HG03457 (cell line): ENCODE measurements around the gene MBD3L2B.
A peak's percentile ranks its signal among the peaks of the same experiment; 100 is the strongest.
"Not testable (repeated sequence)": the region's sequence is repeated elsewhere in the genome, so short reads cannot be mapped to it uniquely, and the experiment has no call there.

Source experiments
- ATAC-seq: cut with Tn5 transposase; IDR thresholded peaks from one replicate; pipeline ENCODE4 v1.9.1; 2021; ENCODE audit warnings: moderate number of reproducible peaks; ENCODE audit not compliant: unreplicated experiment

The MBD3L2B gene

GRCh38 chr19:7021331-7021730 is at the start of gene MBD3L2B:
Gene MBD3L2B (minus strand): TSS chr19:7021431. CDS start chr19:7021397, 34 bp downstream.
- not testable (repeated sequence) for ATAC-seq

GRCh38 chr19:7069904-7070226 is 48.6 kb upstream of the MBD3L2B start:
- ATAC-seq, result peak; percentile 10

GRCh38 chr19:7069042-7069903 is 48.0 kb upstream of the MBD3L2B start, which contains the start of gene ZNF557:
Gene ZNF557 (plus strand): TSS chr19:7069703. CDS start chr19:7075075, 5,372 bp downstream.
- peak; percentile 61 for ATAC-seq

GRCh38 chr19:7068599-7068998 is 47.4 kb upstream of the MBD3L2B start:
- no peak for ATAC-seq

GRCh38 chr19:7067716-7068115 is 46.5 kb upstream of the MBD3L2B start:
- ATAC-seq, result no peak

GRCh38 chr19:7067122-7067521 is 45.9 kb upstream of the MBD3L2B start:
- ATAC-seq, result not testable (repeated sequence)

- ATAC-seq, result no peak
Measured at GRCh38 chr19:7063764-7064418, 42.7 kb upstream of the MBD3L2B start.

- no peak for ATAC-seq
Measured at GRCh38 chr19:7063339-7063738, 42.1 kb upstream of the MBD3L2B start.

- not testable (repeated sequence) for ATAC-seq
Measured at GRCh38 chr19:7059977-7060376, 38.7 kb upstream of the MBD3L2B start.

GRCh38 chr19:7058576-7058975 is 37.3 kb upstream of the MBD3L2B start, which contains the start of gene MBD3L3:
Gene MBD3L3 (minus strand): TSS chr19:7058676. CDS start chr19:7058605, 71 bp downstream.
- ATAC-seq, result not testable (repeated sequence)

- ATAC-seq, result not testable (repeated sequence)
Measured at GRCh38 chr19:7056371-7056770, 35.1 kb upstream of the MBD3L2B start.

GRCh38 chr19:7055679-7056078 is 34.4 kb upstream of the MBD3L2B start:
- not testable (repeated sequence) for ATAC-seq

- ATAC-seq, result not testable (repeated sequence)
Measured at GRCh38 chr19:7054635-7055368, 33.6 kb upstream of the MBD3L2B start.

GRCh38 chr19:7052896-7053295 is 31.7 kb upstream of the MBD3L2B start:
- ATAC-seq, result not testable (repeated sequence)

GRCh38 chr19:7051421-7051820 is 30.2 kb upstream of the MBD3L2B start:
- ATAC-seq, result not testable (repeated sequence)

- ATAC-seq, result not testable (repeated sequence)
Measured at GRCh38 chr19:7049021-7049420, 27.8 kb upstream of the MBD3L2B start, which contains the start of gene MBD3L2. Gene MBD3L2 (plus strand): TSS chr19:7049321. CDS start chr19:7049374, 53 bp downstream.

GRCh38 chr19:7041563-7041962 is 20.3 kb upstream of the MBD3L2B start:
- not testable (repeated sequence) for ATAC-seq

GRCh38 chr19:7040079-7040478 is 18.8 kb upstream of the MBD3L2B start, which contains the start of gene MBD3L4:
Gene MBD3L4 (minus strand): TSS chr19:7040179. CDS start chr19:7040144, 35 bp downstream.
- not testable (repeated sequence) for ATAC-seq

GRCh38 chr19:7030278-7030677 is 9.0 kb upstream of the MBD3L2B start, which contains the start of gene MBD3L5:
Gene MBD3L5 (plus strand): TSS chr19:7030578. CDS start chr19:7030612, 34 bp downstream.
- ATAC-seq, result not testable (repeated sequence)

- ATAC-seq, result not testable (repeated sequence)
Measured at GRCh38 chr19:7028790-7029189, 7.6 kb upstream of the MBD3L2B start.

GRCh38 chr19:7018828-7019227 is 2.4 kb downstream of the MBD3L2B start:
- ATAC-seq, result no peak
